ENCODE results near the gene PCDH9.

PCDH9 gene

GRCh38 chr13:67224148-67224846, 5.8 kb downstream of the PCDH9 start:
- TF ChIP-seq, protein P1, sequence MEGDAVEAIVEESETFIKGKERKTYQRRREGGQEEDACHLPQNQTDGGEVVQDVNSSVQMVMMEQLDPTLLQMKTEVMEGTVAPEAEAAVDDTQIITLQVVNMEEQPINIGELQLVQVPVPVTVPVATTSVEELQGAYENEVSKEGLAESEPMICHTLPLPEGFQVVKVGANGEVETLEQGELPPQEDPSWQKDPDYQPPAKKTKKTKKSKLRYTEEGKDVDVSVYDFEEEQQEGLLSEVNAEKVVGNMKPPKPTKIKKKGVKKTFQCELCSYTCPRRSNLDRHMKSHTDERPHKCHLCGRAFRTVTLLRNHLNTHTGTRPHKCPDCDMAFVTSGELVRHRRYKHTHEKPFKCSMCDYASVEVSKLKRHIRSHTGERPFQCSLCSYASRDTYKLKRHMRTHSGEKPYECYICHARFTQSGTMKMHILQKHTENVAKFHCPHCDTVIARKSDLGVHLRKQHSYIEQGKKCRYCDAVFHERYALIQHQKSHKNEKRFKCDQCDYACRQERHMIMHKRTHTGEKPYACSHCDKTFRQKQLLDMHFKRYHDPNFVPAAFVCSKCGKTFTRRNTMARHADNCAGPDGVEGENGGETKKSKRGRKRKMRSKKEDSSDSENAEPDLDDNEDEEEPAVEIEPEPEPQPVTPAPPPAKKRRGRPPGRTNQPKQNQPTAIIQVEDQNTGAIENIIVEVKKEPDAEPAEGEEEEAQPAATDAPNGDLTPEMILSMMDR (IDR thresholded peaks at IDR 0.05; ENCODE audit: low read depth, low read length), result peak; percentile 44; the same call in 1 of the 2 replicates
- 0 out of 2 replicates have a peak overlapping the region, but pooled peaks have one; percentile 1 for H3K4me3 ChIP-seq (ENCODE audit: low read depth, low read length)

- TF ChIP-seq, protein P1 (IDR thresholded peaks at IDR 0.05; ENCODE audit: low read depth, low read length), result no peak
Observed at GRCh38 chr13:67223742-67224141, 6.4 kb downstream of the PCDH9 start.

GRCh38 chr13:67223024-67223423, 7.1 kb downstream of the PCDH9 start:
- H3K4me3 ChIP-seq (ENCODE audit: low read depth, low read length), result no peak overlapping the region
- TF ChIP-seq, protein P1 (IDR thresholded peaks at IDR 0.05; ENCODE audit: low read depth, low read length), result no peak

More at GRCh38 chr13:67223742-67224141, 6.4 kb downstream of the PCDH9 start:
- 0 out of 2 replicates have a peak overlapping the region, but pooled peaks have one; percentile 1 for H3K4me3 ChIP-seq (ENCODE audit: low read depth, low read length)

GRCh38 chr13:67221630-67222226, 8.4 kb downstream of the PCDH9 start:
- H3K4me3 ChIP-seq (ENCODE audit: low read depth, low read length), result no peak overlapping the region
- TF ChIP-seq, protein P1 (IDR thresholded peaks at IDR 0.05; ENCODE audit: low read depth, low read length), result no peak

GRCh38 chr13:67219113-67219512, 11.0 kb downstream of the PCDH9 start:
- TF ChIP-seq, protein P1 (IDR thresholded peaks at IDR 0.05; ENCODE audit: low read depth, low read length), result no peak
- H3K4me3 ChIP-seq (ENCODE audit: low read depth, low read length), result no peak overlapping the region

DNA sequence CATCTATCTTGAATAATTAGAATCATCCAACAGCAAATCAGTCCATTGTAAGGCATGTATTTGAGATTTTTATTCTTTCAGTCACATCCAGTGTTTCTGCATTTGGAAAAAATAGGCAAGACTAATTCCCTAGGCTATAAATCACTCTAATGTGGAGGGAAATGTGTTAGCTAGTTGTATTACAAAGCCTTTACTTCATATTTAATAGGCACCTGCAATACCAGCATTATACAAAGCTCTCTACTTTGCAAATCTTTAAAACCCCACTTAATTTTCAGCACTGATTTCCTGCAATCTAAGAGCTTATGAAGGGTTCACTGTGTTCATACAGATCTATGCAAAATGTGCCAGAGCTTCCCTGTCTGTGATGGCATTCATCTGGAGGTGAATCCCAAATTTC, 12.3 kb downstream of the PCDH9 start:
- TF ChIP-seq, protein P1 (IDR thresholded peaks at IDR 0.05; ENCODE audit: low read depth, low read length), result no peak
- H3K4me3 ChIP-seq (ENCODE audit: low read depth, low read length), result no peak overlapping the region

- TF ChIP-seq, protein P1 (IDR thresholded peaks at IDR 0.05; ENCODE audit: low read depth, low read length), result no peak
- no peak overlapping the region for H3K4me3 ChIP-seq (ENCODE audit: low read depth, low read length)
Observed at GRCh38 chr13:67216864-67217263, 13.3 kb downstream of the PCDH9 start.
